Measurements from ENCODE around the gene SORBS1. TPM values are rescaled to one million over a fixed set of nuclear protein-coding genes. Genes with fewer than 3 reads are reported as not detected.

Gene SORBS1
- total and polyA plus RNA-seq, 9 of the 15 experiments (the other 6 are each of a cell fraction or from before 2014, with no cell fraction given): 2.0 to 13.3 (median 6.5) TPM

DNA sequence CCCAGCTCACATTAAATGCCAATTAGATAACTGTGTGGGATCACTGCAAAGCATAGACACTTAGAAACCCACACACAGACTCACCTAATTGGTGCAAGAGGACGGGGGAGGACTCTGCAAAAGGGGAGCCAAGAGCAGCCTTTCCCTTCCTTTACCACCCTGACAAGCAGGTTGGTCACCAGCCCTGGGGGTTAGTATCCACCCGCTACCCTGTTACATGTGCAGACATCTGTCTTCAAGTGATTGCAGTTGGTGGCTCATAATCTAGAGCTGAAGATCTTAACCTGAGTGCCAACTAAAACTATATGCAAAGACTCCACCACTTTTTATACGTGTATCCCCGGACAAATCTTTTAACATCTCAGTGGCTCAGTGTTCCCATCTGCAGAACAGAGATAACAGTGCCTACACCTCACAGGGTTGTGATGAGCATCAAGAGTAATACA, 56.9 kb downstream of the SORBS1 start (continued):
- TF ChIP-seq KDM1A (IDR thresholded peaks at IDR 0.05) (0 out of 4 replicates have a peak, but pooled peaks of 1 of the 2 experiments have one; percentile 31), SRSF1 (IDR thresholded peaks at IDR 0.05; ENCODE audit: low read depth, low read length) (no peak), SMARCE1 (IDR thresholded peaks at IDR 0.05) (peak; percentile 69), ZNF347 (CRISPR knock-in tag; IDR thresholded peaks at IDR 0.05; ENCODE audit: low read depth) (no peak), NFE2L1 (tag; IDR thresholded peaks at IDR 0.05; ENCODE audit: borderline replicate concordance, low read depth) (no peak), ARHGAP35 (IDR thresholded peaks at IDR 0.05; ENCODE audit: partially characterized antibody) (no peak), RCOR1 (IDR thresholded peaks at IDR 0.05; ENCODE audit: borderline replicate concordance in 1 of 2, low read depth in 2 of 2, low read length in 2 of 2) (0 out of 4 replicates have a peak, but pooled peaks of 1 of the 2 experiments have one; percentile 11), CBFA2T2 (conservative IDR thresholded peaks at IDR 0.05) (peak; percentile 54), EZH2 (IDR thresholded peaks at IDR 0.05; ENCODE audit: borderline replicate concordance, low read depth, low read length) (no peak), CSDE1 (IDR thresholded peaks at IDR 0.05) (no peak), ZFP1 (CRISPR knock-in tag; IDR thresholded peaks at IDR 0.05) (no peak), ARNT (IDR thresholded peaks at IDR 0.05) (no peak), PRDM10 (IDR thresholded peaks at IDR 0.05; ENCODE audit: partially characterized antibody) (peak; percentile 61), HMGXB4 (CRISPR knock-in tag; IDR thresholded peaks at IDR 0.05) (no peak), CCNT2 (IDR thresholded peaks at IDR 0.05; ENCODE audit: borderline replicate concordance, extremely low read depth, insufficient read length, low read depth, low read length) (no peak), SNAPC5 (CRISPR knock-in tag; IDR thresholded peaks at IDR 0.05) (no peak), GATAD2A (IDR thresholded peaks at IDR 0.05) (0 out of 2 replicates have a peak, but pooled peaks have one; percentile 56), CTCFL (IDR thresholded peaks at IDR 0.05; ENCODE audit: borderline replicate concordance, insufficient read depth, low read depth, low read length, poor library complexity, severe bottlenecking) (no peak), ZNF165 (CRISPR knock-in tag; IDR thresholded peaks at IDR 0.05; ENCODE audit: borderline replicate concordance) (no peak)
- TF ChIP-seq, protein P1, sequence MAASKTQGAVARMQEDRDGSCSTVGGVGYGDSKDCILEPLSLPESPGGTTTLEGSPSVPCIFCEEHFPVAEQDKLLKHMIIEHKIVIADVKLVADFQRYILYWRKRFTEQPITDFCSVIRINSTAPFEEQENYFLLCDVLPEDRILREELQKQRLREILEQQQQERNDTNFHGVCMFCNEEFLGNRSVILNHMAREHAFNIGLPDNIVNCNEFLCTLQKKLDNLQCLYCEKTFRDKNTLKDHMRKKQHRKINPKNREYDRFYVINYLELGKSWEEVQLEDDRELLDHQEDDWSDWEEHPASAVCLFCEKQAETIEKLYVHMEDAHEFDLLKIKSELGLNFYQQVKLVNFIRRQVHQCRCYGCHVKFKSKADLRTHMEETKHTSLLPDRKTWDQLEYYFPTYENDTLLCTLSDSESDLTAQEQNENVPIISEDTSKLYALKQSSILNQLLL (CRISPR knock-in tag; IDR thresholded peaks at IDR 0.05; ENCODE audit: borderline replicate concordance): no peak
